ENCODE data around the gene OR4Q3. TPM values are rescaled to one million over a fixed set of nuclear protein-coding genes. Genes with fewer than 3 reads are reported as not detected.
"Not testable (repeated sequence)": the region's sequence is repeated elsewhere in the genome, so short reads cannot be mapped to it uniquely, and the experiment has no call there.

Gene OR4Q3
- polyA plus RNA-seq, 1 donor from 2014 or later, result not detected

- no peaks in the 10 kb centered on the region for H3F3A ChIP-seq (ENCODE audit: insufficient read depth, low read length, poor library complexity, severe bottlenecking)
Measured at GRCh38 chr14:19729763-19730162, 13.6 kb upstream of the OR4Q3 start.

GRCh38 chr14:19733893-19734292 is 9.5 kb upstream of the OR4Q3 start:
- H4K20me1 ChIP-seq (ENCODE audit: insufficient read depth); H3K79me2 ChIP-seq (replicated peaks; ENCODE audit: insufficient read depth, low read length); H3F3A ChIP-seq (ENCODE audit: insufficient read depth, low read length, poor library complexity, severe bottlenecking); H3K9me2 ChIP-seq (ENCODE audit: insufficient read depth, low read length); H2AFZ ChIP-seq (ENCODE audit: low read depth, low read length); H3K27ac ChIP-seq (ENCODE audit: low read length); H3K4me3 ChIP-seq (ENCODE audit: low read length); H3K9me3 ChIP-seq (ENCODE audit: low read length); H3K36me3 ChIP-seq (ENCODE audit: insufficient read depth, low read length); H3K4me2 ChIP-seq (ENCODE audit: low read length); H3K9ac ChIP-seq (ENCODE audit: low read length); H3K27me3 ChIP-seq (ENCODE audit: insufficient read depth, low read depth, low read length): not testable (repeated sequence)

More at GRCh38 chr14:19729763-19730162, 13.6 kb upstream of the OR4Q3 start:
- Histone ChIP-seq H3K4me2 (ENCODE audit: low read length) (no peak overlapping the region), H3K9ac (ENCODE audit: low read length) (no peak overlapping the region), H3K4me3 (ENCODE audit: low read length) (no peak overlapping the region), H3K27ac (ENCODE audit: low read length) (no peak overlapping the region), H3K27me3 (ENCODE audit: insufficient read depth, low read depth, low read length) (no peaks in the 10 kb centered on the region), H3K36me3 (ENCODE audit: insufficient read depth, low read length) (no peaks in the 10 kb centered on the region), H3K9me3 (ENCODE audit: low read length) (no peaks in the 10 kb centered on the region), H3K9me2 (ENCODE audit: insufficient read depth, low read length) (no peaks in the 10 kb centered on the region), H3K79me2 (replicated peaks; ENCODE audit: insufficient read depth, low read length) (no peaks in the 10 kb centered on the region), H4K20me1 (ENCODE audit: insufficient read depth) (no peaks in the 10 kb centered on the region), H2AFZ (ENCODE audit: low read depth, low read length) (no peak overlapping the region)
- no peak for TF ChIP-seq MXI1 (conservative IDR thresholded peaks at IDR 0.05; ENCODE audit: poor library complexity, severe bottlenecking)
- TF ChIP-seq POLR2AphosphoS5 (IDR thresholded peaks at IDR 0.05), result no peak
- no peak for TF ChIP-seq CTCF (IDR thresholded peaks at IDR 0.05; ENCODE audit: poor library complexity, severe bottlenecking)
- no peak for TF ChIP-seq TAF1 (IDR thresholded peaks at IDR 0.05; ENCODE audit: low read depth)
- no peak for TF ChIP-seq EP300 (conservative IDR thresholded peaks at IDR 0.05; ENCODE audit: poor library complexity, severe bottlenecking)

- H3K4me2 ChIP-seq (ENCODE audit: low read length); H3K27ac ChIP-seq (ENCODE audit: low read length); H2AFZ ChIP-seq (ENCODE audit: low read depth, low read length); H3K36me3 ChIP-seq (ENCODE audit: insufficient read depth, low read length); H3K79me2 ChIP-seq (replicated peaks; ENCODE audit: insufficient read depth, low read length); H3F3A ChIP-seq (ENCODE audit: insufficient read depth, low read length, poor library complexity, severe bottlenecking); H4K20me1 ChIP-seq (ENCODE audit: insufficient read depth); H3K4me3 ChIP-seq (ENCODE audit: low read length); H3K9ac ChIP-seq (ENCODE audit: low read length); H3K9me2 ChIP-seq (ENCODE audit: insufficient read depth, low read length); H3K27me3 ChIP-seq (ENCODE audit: insufficient read depth, low read depth, low read length); H3K9me3 ChIP-seq (ENCODE audit: low read length): not testable (repeated sequence)
Measured at GRCh38 chr14:19752316-19752715, 8.9 kb downstream of the OR4Q3 start.

- H3F3A ChIP-seq (ENCODE audit: insufficient read depth, low read length, poor library complexity, severe bottlenecking), result no peaks in the 10 kb centered on the region
- H2AFZ ChIP-seq (ENCODE audit: low read depth, low read length), result no peak overlapping the region
- no peaks in the 10 kb centered on the region for H3K79me2 ChIP-seq (replicated peaks; ENCODE audit: insufficient read depth, low read length)
- H3K9me2 ChIP-seq (ENCODE audit: insufficient read depth, low read length), result no peaks in the 10 kb centered on the region
- H3K9me3 ChIP-seq (ENCODE audit: low read length), result no peaks in the 10 kb centered on the region
- H3K36me3 ChIP-seq (ENCODE audit: insufficient read depth, low read length), result no peaks in the 10 kb centered on the region
- TF ChIP-seq RAD21 (conservative IDR thresholded peaks at IDR 0.05) (no peak), POLR2AphosphoS5 (IDR thresholded peaks at IDR 0.05) (no peak), EP300 (conservative IDR thresholded peaks at IDR 0.05; ENCODE audit: poor library complexity, severe bottlenecking) (no peak)
- no peak overlapping the region for H3K4me2 ChIP-seq (ENCODE audit: low read length)
- no peak overlapping the region for H3K4me3 ChIP-seq (ENCODE audit: low read length)
- no peaks in the 10 kb centered on the region for H3K27me3 ChIP-seq (ENCODE audit: insufficient read depth, low read depth, low read length)
- H3K27ac ChIP-seq (ENCODE audit: low read length), result no peak overlapping the region
- H4K20me1 ChIP-seq (ENCODE audit: insufficient read depth), result no peaks in the 10 kb centered on the region
- no peak overlapping the region for H3K9ac ChIP-seq (ENCODE audit: low read length)
Measured at GRCh38 chr14:19754172-19754571, 10.8 kb downstream of the OR4Q3 start.

GRCh38 chr14:19771491-19771890 is 28.1 kb downstream of the OR4Q3 start:
- H3K9me3 ChIP-seq (ENCODE audit: low read length); H3K9me2 ChIP-seq (ENCODE audit: insufficient read depth, low read length); H3K4me2 ChIP-seq (ENCODE audit: low read length); H2AFZ ChIP-seq (ENCODE audit: low read depth, low read length); H3K9ac ChIP-seq (ENCODE audit: low read length); H3K27ac ChIP-seq (ENCODE audit: low read length); H3K4me3 ChIP-seq (ENCODE audit: low read length); H3K36me3 ChIP-seq (ENCODE audit: insufficient read depth, low read length); H3K27me3 ChIP-seq (ENCODE audit: insufficient read depth, low read depth, low read length); H3K79me2 ChIP-seq (replicated peaks; ENCODE audit: insufficient read depth, low read length); H4K20me1 ChIP-seq (ENCODE audit: insufficient read depth); H3F3A ChIP-seq (ENCODE audit: insufficient read depth, low read length, poor library complexity, severe bottlenecking): not testable (repeated sequence)
